ENCODE data around the gene GCC2.
A peak's percentile ranks its signal among the peaks of the same experiment; 100 is the strongest.
"Not testable (repeated sequence)": the region's sequence is repeated elsewhere in the genome, so short reads cannot be mapped to it uniquely, and the experiment has no call there.

Gene GCC2, protein sequence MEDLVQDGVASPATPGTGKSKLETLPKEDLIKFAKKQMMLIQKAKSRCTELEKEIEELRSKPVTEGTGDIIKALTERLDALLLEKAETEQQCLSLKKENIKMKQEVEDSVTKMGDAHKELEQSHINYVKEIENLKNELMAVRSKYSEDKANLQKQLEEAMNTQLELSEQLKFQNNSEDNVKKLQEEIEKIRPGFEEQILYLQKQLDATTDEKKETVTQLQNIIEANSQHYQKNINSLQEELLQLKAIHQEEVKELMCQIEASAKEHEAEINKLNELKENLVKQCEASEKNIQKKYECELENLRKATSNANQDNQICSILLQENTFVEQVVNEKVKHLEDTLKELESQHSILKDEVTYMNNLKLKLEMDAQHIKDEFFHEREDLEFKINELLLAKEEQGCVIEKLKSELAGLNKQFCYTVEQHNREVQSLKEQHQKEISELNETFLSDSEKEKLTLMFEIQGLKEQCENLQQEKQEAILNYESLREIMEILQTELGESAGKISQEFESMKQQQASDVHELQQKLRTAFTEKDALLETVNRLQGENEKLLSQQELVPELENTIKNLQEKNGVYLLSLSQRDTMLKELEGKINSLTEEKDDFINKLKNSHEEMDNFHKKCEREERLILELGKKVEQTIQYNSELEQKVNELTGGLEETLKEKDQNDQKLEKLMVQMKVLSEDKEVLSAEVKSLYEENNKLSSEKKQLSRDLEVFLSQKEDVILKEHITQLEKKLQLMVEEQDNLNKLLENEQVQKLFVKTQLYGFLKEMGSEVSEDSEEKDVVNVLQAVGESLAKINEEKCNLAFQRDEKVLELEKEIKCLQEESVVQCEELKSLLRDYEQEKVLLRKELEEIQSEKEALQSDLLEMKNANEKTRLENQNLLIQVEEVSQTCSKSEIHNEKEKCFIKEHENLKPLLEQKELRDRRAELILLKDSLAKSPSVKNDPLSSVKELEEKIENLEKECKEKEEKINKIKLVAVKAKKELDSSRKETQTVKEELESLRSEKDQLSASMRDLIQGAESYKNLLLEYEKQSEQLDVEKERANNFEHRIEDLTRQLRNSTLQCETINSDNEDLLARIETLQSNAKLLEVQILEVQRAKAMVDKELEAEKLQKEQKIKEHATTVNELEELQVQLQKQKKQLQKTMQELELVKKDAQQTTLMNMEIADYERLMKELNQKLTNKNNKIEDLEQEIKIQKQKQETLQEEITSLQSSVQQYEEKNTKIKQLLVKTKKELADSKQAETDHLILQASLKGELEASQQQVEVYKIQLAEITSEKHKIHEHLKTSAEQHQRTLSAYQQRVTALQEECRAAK (N-terminal part only)

DNA sequence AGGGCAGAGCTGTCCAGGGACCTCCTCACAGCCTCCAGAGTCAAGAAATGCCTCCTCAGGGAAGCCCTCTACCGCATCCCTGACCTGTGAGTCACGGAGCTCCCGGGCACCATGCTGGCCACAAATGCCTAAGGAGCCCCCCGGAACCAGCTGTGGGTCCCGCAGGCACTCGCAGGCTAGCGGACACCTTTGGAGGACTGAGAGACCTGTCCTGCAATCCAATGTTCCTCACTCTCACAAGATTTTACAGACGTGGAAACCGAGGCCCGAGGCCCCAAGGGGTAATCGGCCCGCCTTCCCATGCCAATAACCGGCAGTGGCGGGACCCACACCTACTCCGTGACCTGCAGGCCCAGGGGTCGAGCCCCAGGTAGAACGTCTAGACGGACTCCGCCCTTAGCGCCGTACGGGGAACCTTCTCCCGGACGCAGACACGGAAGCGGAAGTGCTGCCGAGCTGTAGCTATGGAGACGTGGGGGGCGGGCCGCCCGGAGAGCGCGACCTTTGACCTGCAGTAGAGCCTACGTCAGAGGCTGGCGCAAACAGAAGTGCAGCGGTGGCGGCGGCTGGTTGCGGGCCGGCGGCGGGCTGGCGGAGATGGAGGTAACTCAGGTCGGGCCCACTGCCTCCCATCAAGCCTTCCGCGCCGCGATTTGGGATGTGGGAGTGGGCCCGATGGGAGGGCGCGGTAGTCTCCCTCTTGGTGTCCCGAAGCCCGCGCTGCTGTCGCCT is at the start of gene GCC2:
Gene GCC2, plus strand, starts transcription at position 529 of the 732 bp plus-strand sequence. Its CDS starts 69 bp downstream, at position 598.
- peak; percentile 65 for DNase-seq (ENCODE audit: low spot score)

DNA sequence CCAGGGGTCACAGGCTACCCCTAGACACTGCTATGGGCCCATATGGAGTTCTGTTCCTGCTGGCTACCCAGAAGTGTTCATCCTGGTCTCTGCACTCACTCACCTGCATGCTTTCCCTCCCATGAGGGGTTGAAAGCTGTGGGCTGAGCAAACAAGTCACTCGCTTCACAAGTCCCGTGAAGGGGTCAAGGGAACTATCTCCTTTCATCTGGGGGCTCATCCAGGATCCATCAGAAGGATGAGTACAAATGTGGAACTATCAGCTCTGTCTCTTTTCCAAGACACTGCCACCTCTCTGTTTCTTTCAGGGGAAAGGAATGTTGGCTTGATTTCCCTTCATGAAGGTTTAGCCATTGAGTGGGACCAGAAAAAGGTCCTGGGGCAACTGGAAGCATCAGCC is 49.5 kb upstream of the GCC2 start:
- DNase-seq (ENCODE audit: low spot score): no peak

DNA sequence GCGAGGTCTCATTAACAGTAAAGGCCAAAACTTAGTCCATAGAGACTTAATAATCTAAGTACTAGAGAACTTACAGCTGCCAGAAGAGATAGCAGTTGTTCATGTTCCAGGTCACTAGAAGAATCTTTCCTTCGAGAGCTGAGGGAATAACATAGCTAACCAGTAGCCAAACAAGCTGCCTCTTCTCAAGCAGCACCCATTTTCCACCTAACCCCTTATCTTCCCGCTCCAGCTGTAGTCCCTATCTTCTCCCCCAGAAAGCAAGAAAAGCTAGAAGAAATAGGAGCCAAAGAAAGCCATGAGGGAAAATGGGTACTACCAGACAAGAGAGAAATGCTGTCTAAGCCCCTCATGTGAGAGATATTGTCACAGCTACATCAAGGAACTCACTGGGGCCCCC is 47.2 kb upstream of the GCC2 start:
- DNase-seq (ENCODE audit: low spot score): no peak

DNA sequence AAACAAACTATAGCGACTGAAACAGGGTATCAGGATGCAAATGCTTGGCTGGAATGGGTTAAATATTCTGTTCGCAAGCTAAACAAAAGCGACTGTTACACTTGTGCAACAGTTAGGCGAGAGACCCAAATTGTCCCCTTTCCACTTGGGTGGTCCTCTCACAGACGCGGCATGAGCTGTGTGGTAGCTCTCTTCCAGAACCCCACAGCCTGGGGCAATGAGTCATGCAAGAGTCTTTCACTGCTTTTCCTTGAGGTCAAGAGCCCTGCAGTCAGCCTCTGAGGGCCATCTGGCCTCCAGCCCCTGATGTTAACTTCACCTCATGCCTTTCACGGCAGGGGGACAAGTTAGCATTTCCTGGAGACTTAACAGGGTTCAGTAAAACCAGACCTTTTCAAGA is 45.5 kb upstream of the GCC2 start:
- no peak for DNase-seq (ENCODE audit: low spot score)

DNA sequence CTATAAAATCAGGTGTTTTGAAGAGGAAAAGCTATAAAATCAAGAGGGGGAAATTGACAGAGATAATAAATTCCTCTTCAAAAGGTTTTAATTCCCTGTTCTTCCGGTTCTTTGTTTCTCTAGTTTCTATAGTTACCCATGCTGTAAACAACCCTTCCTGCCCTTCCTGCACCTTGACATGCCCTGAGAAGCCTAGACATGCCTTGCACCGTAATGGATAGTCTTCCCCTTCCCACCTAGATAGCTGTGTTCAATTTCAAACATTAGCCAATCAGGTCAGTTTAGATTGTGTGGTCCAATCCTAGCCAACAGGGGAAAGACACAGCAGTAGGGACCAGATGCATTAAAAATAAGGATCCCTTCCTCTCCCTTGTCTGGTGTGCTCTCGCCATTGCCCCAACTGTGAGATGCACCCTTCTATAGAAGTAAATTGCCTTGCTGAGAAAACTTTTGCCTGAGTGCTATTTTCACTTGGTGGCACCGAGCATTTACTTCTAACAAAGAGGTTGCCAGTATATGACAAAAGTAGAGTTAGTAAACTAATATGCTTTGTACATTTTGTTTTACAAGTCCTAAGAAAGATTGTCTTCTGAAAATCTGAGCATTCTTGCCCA is 44.1 kb upstream of the GCC2 start:
- no peak for DNase-seq (ENCODE audit: low spot score)

DNA sequence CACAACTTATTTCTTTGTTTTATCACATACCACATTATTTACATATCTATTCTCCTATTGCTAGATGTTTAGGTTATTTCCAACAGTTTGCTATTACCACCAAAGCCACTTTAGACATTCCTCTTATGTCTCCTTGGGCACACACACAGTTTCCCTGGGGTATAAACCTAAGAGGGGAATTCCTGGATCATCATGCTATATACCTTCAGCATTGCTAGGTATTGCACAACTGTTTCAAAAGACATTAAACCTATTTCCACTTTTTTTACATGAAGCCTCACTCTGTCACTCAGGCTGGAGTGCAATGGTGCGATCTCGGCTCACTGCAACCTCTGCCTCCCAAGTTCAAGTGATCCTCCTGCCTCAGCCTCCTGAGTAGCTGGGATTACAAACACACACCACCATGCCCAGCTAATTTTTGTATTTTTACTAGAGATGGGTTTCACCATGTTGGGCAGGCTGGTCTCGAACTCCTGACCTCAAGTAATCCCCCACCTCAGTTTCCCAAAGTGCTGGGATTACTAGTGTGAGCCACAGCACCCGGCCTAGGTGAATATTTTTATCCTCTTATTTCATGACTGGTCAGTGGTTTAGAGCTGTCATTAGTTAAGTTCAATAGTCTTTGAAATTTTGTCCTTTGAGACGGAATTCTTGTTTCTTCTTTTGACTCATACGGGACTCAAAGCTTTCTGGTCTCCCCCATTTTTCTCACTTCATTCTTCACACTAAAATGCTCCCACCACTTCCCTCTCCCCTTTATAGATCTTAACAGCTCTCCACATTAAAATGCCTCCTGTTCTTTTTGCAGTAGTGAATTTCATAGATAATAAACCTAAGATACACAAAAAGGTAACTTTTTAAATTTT is 40.9 kb upstream of the GCC2 start:
- DNase-seq (ENCODE audit: low spot score): no peak

DNA sequence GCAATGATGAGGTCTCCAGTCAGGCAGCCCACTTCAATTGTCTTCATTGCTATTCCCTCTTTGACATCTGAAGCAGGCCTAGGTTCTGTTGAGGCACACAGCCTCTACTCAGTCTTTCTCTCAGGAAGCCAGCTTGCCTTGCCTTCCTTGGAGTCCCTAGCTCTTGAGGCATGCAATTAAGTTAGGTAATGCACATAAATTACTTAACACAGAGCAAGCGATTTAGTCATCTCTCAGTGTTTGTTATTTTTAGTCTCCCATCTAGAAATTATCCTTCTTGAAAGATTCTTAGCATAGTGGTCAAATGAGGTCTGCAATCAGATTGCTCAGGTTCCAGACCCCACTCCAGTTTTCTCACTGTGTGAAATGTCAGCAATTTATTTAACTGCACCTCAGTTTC is 39.2 kb upstream of the GCC2 start:
- no peak for DNase-seq (ENCODE audit: low spot score)

DNA sequence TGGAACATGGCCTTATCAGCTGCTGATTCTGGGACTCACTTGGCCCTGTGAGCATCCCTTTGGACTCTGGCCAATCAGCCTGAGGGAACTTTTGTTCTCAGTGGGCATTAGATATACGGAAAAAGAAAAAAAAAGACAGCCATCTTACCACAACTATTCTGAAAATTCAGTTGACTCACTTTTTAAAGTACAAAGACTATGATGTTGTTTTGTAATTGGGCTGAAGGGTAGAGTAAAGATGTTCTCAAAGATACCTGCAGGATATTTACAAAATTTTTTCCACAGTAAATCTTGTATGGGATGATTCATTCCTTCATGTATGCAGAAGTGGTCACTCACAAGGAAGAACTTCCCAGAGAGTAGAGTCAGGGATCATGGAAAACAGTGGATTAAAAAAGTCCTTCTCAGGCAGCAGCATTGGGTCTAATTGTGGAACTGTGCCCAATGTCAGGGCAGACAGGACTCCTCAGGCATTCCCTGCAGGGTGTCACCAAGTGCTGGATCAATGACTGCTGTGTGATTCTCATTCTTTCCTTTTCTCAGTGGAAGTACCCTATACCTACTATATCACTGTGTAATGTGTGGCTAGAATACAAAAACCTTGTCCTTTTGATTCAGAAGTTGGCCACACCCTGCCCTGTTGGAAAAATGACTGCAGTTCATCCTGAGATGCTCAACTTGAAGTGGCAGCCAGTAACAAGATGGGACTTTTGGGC is 35.9 kb upstream of the GCC2 start:
- no peak for DNase-seq (ENCODE audit: low spot score)

DNA sequence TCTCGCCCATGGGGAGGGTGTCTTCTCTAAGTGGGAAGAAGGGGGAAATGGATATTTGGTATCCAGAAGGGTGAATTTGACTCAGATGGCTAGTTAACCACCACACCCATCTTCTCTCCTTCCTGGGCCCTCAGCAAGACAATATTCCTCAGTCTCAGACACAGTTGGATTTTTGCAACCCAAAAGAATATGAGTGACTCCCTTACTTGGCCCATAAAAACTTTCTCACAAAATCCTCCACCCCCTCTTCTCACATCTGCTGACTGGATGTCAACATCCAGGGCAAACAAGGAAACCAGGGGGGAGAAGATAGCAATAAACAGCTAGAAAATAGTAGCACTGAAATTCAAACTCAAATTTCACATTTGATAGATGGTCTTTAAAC is 35.3 kb upstream of the GCC2 start:
- DNase-seq (ENCODE audit: low spot score): no peak

DNA sequence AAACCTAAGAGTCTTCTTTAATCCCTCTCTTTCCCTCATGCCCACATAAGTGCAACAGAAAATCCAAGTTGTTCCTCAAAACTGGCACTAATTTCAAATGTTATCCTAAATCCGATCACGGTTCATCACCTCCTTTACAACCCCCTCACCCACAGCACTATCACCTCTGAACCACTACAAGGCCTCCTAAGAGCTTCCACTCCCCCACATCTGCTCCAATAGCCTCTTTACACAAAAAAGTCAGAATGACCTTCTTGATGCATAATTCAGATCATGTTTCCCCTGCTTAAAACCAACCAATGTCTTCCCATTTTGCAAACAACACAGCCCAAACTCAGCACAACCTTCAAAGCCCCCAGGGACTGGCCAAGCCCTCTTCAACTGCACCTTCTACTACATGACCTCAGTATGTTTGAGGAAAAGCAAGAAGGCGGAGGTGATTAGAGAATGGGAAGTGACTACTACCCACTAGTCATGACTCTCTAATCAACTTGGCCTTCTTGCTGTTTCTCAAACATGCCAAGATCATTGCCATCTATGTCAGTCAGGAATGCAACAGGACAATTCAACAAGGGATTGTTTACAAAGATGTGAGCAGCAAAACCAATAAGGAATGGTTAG is 34.6 kb upstream of the GCC2 start:
- DNase-seq (ENCODE audit: low spot score): no peak

DNA sequence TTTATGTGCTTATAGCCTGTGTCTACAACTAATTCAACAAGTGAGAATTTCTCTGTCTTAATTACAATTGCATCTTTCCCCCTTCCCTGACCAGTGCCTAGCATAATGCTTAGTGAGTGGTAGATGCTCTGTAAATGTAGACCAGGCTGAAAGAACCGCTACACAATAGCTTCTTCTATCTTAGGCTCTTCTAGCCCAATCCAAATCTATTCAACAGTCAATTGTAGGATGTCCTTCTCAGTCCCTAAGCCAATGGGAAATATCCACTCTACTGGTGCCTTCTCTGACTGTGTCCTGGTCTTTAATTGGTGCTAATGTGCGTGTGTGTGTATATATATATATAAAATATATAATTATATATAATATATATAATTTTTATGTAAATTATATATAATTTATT is 34.1 kb upstream of the GCC2 start:
- DNase-seq (ENCODE audit: low spot score): no peak

DNA sequence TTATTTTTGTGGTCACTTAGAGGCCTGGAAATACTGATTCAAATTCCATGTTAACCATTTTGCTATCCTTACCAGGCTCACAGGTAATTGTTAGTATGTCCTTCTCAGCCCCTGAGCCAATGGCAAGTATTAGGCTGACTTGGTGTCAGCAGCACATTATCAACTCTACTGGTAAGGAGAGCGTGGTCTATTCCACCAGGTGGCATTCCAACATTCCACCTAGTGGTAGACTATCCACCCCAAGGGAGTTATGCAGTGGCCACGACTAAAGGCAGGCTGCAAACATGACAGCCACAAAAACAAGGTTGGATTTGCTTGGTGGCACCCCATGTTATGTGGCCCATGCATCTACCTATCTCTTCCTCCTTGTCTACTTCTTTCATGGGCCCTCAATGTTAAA is 31.8 kb upstream of the GCC2 start:
- no peak for DNase-seq (ENCODE audit: low spot score)

DNA sequence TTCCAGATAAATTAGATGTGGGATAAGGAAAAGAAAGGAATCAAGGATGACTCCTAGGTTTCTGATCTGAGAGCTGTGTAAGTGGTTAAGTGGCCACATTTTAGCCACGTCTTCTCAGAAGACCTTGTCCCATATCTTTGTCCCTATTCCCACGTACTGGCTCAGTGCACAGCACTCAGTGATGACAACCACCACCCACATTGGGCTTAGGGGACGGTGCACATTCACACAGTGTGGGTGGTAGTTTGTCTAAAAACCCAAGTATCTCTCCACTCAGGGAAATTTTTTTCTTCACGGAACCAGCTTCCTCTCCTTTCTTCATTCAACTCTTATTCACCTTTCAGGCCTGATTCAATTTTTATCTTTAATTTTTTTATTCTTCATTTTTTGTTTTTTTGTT is 30.6 kb upstream of the GCC2 start:
- DNase-seq (ENCODE audit: low spot score): no peak

DNA sequence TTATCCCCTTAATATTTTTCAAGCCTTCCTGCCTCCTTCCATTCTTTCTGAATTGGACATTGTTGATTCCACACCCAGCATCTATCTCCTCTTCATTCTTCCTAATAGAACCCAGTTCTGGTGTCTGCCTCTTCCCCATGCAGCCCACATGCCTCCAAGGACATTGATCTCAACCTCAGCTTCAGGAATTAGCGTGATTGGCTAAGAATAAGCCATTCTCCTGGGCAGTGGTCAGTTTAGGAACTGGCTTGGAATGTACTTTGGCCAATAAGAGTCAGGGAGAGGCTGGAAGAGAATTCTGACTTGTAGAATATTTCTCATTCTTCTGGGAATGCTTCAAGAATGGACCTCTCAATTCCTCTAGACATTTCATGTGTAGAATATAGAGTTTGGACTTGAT is 25.9 kb upstream of the GCC2 start:
- no peak for DNase-seq (ENCODE audit: low spot score)

DNA sequence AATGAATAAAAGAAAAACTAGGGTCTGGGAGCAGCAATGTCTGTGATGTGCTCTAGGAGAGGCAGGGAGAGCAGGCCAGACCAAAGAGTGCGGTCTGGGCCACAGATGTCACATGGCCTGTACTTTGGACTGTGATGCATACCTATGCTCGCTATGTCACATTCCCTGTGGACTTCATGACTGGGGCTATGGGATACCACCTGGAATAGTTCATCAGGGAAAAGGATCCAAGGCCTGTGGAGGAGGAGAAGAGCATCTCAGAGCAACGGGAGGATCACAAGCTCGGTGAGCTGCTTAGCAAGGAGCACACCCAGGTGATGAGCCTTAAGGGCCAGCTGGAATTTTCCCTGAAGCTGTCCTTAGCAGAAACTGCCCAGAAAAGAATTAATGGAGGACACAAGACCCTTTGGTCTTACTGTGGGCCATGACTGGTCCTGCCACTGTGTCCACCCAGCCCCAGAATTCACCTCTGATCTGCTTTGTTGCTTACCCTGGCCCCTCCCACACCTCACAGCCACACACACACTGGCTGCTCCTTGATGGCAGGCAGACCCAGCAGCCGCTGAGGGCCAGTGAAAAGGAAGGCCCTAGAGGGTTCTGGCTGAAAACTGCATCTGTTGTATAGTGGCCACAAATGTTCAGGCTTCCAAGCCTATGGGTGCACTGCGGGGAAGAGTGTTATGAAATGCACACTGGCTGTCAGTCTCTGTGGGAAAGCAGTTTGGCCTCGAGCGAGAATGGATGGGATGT is 25.3 kb upstream of the GCC2 start:
- DNase-seq (ENCODE audit: low spot score): peak; percentile 30

DNA sequence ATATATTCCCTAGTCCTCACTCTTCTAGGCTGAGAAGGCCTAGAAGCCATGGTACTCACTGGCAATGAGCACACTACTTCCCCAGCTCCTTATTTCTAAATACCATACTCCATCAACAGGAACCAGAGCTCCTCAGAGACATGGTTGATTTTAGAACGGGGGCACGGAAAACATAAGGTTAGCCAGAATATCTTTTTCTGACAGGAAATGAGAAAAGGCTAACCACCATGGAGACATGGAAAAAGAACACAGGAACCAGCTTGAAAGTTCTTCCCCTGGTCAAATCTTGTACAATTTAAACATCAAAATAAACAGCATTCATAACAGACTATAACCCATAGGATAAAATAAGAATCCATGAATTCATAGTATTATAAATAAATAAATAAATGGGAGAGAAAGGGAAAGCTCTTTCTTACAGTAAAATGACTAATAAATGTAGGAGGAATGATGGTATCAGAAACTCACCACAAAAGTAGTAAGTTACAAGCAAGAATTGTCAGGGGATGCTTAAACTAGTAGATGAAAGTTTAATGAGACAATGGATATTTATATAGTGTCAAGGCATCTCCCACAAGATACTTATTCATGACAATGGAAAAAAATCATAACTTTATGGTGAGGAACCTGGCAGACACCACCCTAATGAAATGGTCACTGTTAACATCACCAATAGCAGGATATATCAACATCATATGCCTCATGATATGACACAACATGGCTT is 20.6 kb upstream of the GCC2 start:
- DNase-seq (ENCODE audit: low spot score): no peak

DNA sequence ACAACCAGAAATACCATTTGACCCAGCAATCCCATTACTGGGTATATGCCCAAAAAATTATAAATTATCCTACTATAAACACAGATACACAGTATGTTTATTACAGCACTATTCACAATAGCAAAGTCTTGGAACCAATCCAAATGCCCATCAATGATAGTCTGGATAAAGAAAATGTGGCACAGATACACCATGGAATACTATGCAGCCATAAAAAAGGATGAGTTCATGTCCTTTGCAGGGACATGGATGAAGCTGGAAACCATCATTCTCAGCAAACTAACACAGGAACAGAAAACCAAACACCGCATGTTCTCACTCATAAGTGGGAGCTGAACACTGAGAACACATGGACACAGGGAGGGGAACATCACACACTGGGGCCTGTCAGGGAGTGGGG is 13.4 kb upstream of the GCC2 start:
- DNase-seq (ENCODE audit: low spot score): not testable (repeated sequence)

DNA sequence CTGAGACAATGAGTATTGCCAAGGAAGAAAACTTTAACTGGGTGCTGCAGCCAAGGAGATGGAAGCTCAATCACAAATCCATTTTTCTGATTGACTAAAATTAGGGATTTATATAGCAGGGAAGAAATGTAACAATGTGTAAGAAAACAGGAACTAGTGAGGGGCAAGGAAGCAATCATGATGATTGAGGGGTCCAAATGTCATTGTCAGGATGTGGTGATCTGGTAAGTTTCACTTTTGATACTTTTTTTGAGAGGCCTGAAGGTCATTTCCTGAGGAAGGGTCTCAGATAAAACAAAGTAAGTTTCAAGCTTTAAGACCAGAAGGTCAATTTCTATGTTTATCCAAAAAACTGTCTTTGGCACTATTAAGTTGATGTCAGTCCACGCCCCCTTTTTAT is 12.0 kb upstream of the GCC2 start:
- DNase-seq (ENCODE audit: low spot score): no peak

All from HuH-7.5 (cell line).